IMR-90 (cell line): ENCODE measurements around the gene DPH2.

Source experiments
- BHLHE40 ChIP-seq: fragments of 150-350 bp; IDR thresholded peaks from 2 replicates; pipeline ENCODE4 v1.6.1; 2016; ENCODE audit warnings: mild to moderate bottlenecking, low read depth, low read length
- CEBPB ChIP-seq: IDR thresholded peaks from 2 replicates; pipeline ENCODE4 v1.6.1; 2012; ENCODE audit warnings: low read depth, low read length, improper control_type of control experiment
- CHD1 ChIP-seq: IDR thresholded peaks from 2 replicates; pipeline ENCODE4 v1.6.1; 2012; ENCODE audit warnings: low read depth, low read length, improper control_type of control experiment
- CTCF ChIP-seq: conservative IDR thresholded peaks from 2 replicates; pipeline ENCODE4 v1.5.1; 2012; ENCODE audit warnings: mild to moderate bottlenecking, low read depth, low read length, improper control_type of control experiment
- ELK1 ChIP-seq: fragments of 150-350 bp; IDR thresholded peaks from 2 replicates; pipeline ENCODE4 v1.6.1; 2016; ENCODE audit warnings: low read depth, mild to moderate bottlenecking, low read length, moderate library complexity, borderline replicate concordance
- FOS ChIP-seq: fragments of 150-350 bp; IDR thresholded peaks from 2 replicates; pipeline ENCODE4 v1.6.1; 2016; ENCODE audit warnings: low read depth, low read length
- MAZ ChIP-seq: IDR thresholded peaks from 2 replicates; pipeline ENCODE4 v1.6.1; 2012; ENCODE audit warnings: low read depth, mild to moderate bottlenecking, low read length, improper control_type of control experiment, moderate library complexity, borderline replicate concordance
- NFE2L2 ChIP-seq: fragments of 150-350 bp; IDR thresholded peaks from 2 replicates; pipeline ENCODE4 v1.6.1; 2016; ENCODE audit warnings: low read depth, mild to moderate bottlenecking, low read length
- POLR2A ChIP-seq: IDR thresholded peaks from 2 replicates; pipeline ENCODE4 v1.6.1; 2012; ENCODE audit warnings: mild to moderate bottlenecking, low read depth, low read length
- RAD21 ChIP-seq: IDR thresholded peaks from 2 replicates; pipeline ENCODE4 v1.6.1; 2012; ENCODE audit warnings: low read length, improper control_type of control experiment
- SMC3 ChIP-seq: fragments of 150-350 bp; IDR thresholded peaks from 2 replicates; pipeline ENCODE4 v1.6.1; 2016; ENCODE audit warnings: low read depth, mild to moderate bottlenecking, antibody characterized with exemption, low read length, moderate library complexity
- USF2 ChIP-seq: fragments of 150-350 bp; IDR thresholded peaks from 2 replicates; pipeline ENCODE4 v1.6.1; 2017; ENCODE audit warnings: mild to moderate bottlenecking, antibody characterized with exemption, low read length, low read depth

- TF ChIP-seq USF2 = no peak
- no peak for TF ChIP-seq CTCF
- TF ChIP-seq CHD1 = no peak
- no peak for TF ChIP-seq RAD21
- TF ChIP-seq SMC3 = no peak
- no peak for TF ChIP-seq NFE2L2
- no peak for TF ChIP-seq BHLHE40
- TF ChIP-seq CEBPB = peak; percentile 60
- 0 out of 2 replicates have a peak, but pooled peaks have one; percentile 4 for TF ChIP-seq POLR2A
- no peak for TF ChIP-seq ELK1
- no peak for TF ChIP-seq FOS
- no peak for TF ChIP-seq MAZ
Measured at GRCh38 chr1:43978264-43978550, 8.4 kb downstream of the DPH2 start.
